SJSA1 (cell line): ENCODE results near the gene KRTAP12-4. TPM values are rescaled to one million over a fixed set of nuclear protein-coding genes. Genes with fewer than 3 reads are reported as not detected.
"Not testable (repeated sequence)": the region's sequence is repeated elsewhere in the genome, so short reads cannot be mapped to it uniquely, and the experiment has no call there.

Experiments used
- DNase-seq, 2 experiments: peaks; one replicate each; pipeline ENCODE4 v3.0.0-alpha.2; 2015 to 2020; ENCODE audit warnings: low spot score in 2 of 2, low read depth in 1 of 2
- H3K27ac ChIP-seq: fragments of 250-450 bp; sonication (Bioruptor Pico); 2 replicates; pipeline ENCODE4 v1.5.1; 2020; ENCODE audit warnings: mild to moderate bottlenecking, moderate library complexity
- H3K27me3 ChIP-seq: fragments of 250-450 bp; sonication (Bioruptor Pico); replicated peaks from 2 replicates; pipeline ENCODE4 v1.5.1; 2020; ENCODE audit warnings: mild to moderate bottlenecking, moderate library complexity
- H3K36me3 ChIP-seq: fragments of 250-450 bp; sonication (Bioruptor Pico); 2 replicates; pipeline ENCODE4 v1.5.1; 2020; ENCODE audit warnings: mild to moderate bottlenecking
- H3K4me1 ChIP-seq: fragments of 250-450 bp; sonication (Bioruptor Pico); replicated peaks from 2 replicates; pipeline ENCODE4 v1.6.1; 2021; ENCODE audit warnings: mild to moderate bottlenecking
- H3K4me3 ChIP-seq: fragments of 250-450 bp; sonication (Bioruptor Pico); 2 replicates; pipeline ENCODE4 v1.5.1; 2020; ENCODE audit warnings: mild to moderate bottlenecking
- H3K9me3 ChIP-seq: fragments of 250-450 bp; sonication (Bioruptor Pico); replicated peaks from 2 replicates; pipeline ENCODE4 v1.5.1; 2020; ENCODE audit warnings: mild to moderate bottlenecking
- total RNA-seq: library from RNA; depleted of rRNA; stranded (reverse); fragments of >200 nt; shearing (Covaris generic); gene quantifications from 2 replicates; pipeline ENCODE4 v1.2.3, GENCODE V29; 2014; rRNA removed

The KRTAP12-4 gene
- total RNA-seq, 1 experiment from 2014 or later = not detected

- no peak for DNase-seq
- no peaks in the 10 kb centered on the region for H3K4me1 ChIP-seq
- peaks cover 9% of the 10 kb centered on the region; the same call in 1 of the 2 replicates for H3K27me3 ChIP-seq
- H3K4me3 ChIP-seq = no peak within 1 kb of the TSS
- no peak within 1 kb of the TSS for H3K27ac ChIP-seq
- H3K9me3 ChIP-seq = peaks cover 7% of the 10 kb centered on the region
- H3K36me3 ChIP-seq = no peaks in the 10 kb centered on the region
Measured at GRCh38 chr21:44612029-44612486, 42.4 kb downstream of the KRTAP12-4 start, which contains the start of gene KRTAP10-8. Gene KRTAP10-8, plus strand, starts transcription at chr21:44612079. Its CDS starts 22 bp downstream, at chr21:44612101.

- H3K9me3 ChIP-seq = peaks cover 7% of the 10 kb centered on the region
- no peak overlapping the region for H3K27ac ChIP-seq
- H3K4me3 ChIP-seq = no peak overlapping the region
- DNase-seq = no peak
- H3K27me3 ChIP-seq = peaks cover 9% of the 10 kb centered on the region; the same call in 1 of the 2 replicates
- no peaks in the 10 kb centered on the region for H3K36me3 ChIP-seq
- H3K4me1 ChIP-seq = no peaks in the 10 kb centered on the region
Measured at GRCh38 chr21:44611551-44611950, 42.9 kb downstream of the KRTAP12-4 start.

GRCh38 chr21:44610157-44610843, 44.2 kb downstream of the KRTAP12-4 start:
- not testable (repeated sequence) for H3K27me3 ChIP-seq, H3K27ac ChIP-seq, H3K9me3 ChIP-seq, H3K4me1 ChIP-seq, H3K4me3 ChIP-seq, DNase-seq, H3K36me3 ChIP-seq

- Histone ChIP-seq H3K4me1 (no peaks in the 10 kb centered on the region), H3K27ac (no peak overlapping the region), H3K27me3 (peaks cover 10% of the 10 kb centered on the region; the same call in 1 of the 2 replicates), H3K36me3 (no peaks in the 10 kb centered on the region), H3K4me3 (no peak overlapping the region), H3K9me3 (peaks cover 7% of the 10 kb centered on the region)
- DNase-seq = no peak
Measured at GRCh38 chr21:44609193-44609592, 45.3 kb downstream of the KRTAP12-4 start.

GRCh38 chr21:44606495-44606894, 48.0 kb downstream of the KRTAP12-4 start:
- Histone ChIP-seq H3K4me1 (no peaks in the 10 kb centered on the region), H3K4me3 (no peak overlapping the region), H3K36me3 (no peaks in the 10 kb centered on the region), H3K27ac (no peak overlapping the region), H3K27me3 (peaks cover 11% of the 10 kb centered on the region; the same call in 1 of the 2 replicates), H3K9me3 (peaks cover 7% of the 10 kb centered on the region)
- peak in 1 of 2 experiments; percentile 14 for DNase-seq

Other genes with a start within 250 kb of the KRTAP12-4 start
- gene LRRC3, start 199.1 kb downstream of the KRTAP12-4 start, total RNA-seq = 1.6 and 3.0 TPM in 2 replicates
- not detected in 2 replicates for gene KRTAP10-1, start 114.5 kb downstream of the KRTAP12-4 start, total RNA-seq
- gene KRTAP10-2, start 103.2 kb downstream of the KRTAP12-4 start, total RNA-seq = not detected in 2 replicates
- gene KRTAP10-3, start 95.9 kb downstream of the KRTAP12-4 start, total RNA-seq = not detected in 2 replicates
- gene KRTAP10-4, start 80.9 kb downstream of the KRTAP12-4 start, total RNA-seq = not detected in 2 replicates
- gene KRTAP10-5, start 74.1 kb downstream of the KRTAP12-4 start, total RNA-seq = not detected in 2 replicates
- not detected in 2 replicates for gene KRTAP10-6, start 62.2 kb downstream of the KRTAP12-4 start, total RNA-seq
- gene KRTAP10-7, start 54.1 kb downstream of the KRTAP12-4 start, total RNA-seq = not detected in 2 replicates
- not detected in 2 replicates for gene KRTAP10-8, start 42.6 kb downstream of the KRTAP12-4 start, total RNA-seq
- not detected in 2 replicates for gene KRTAP10-9, start 27.6 kb downstream of the KRTAP12-4 start, total RNA-seq
- not detected in 2 replicates for gene KRTAP10-10, start 17.3 kb downstream of the KRTAP12-4 start, total RNA-seq
- not detected in 2 replicates for gene KRTAP10-11, start 8.2 kb downstream of the KRTAP12-4 start, total RNA-seq
- not detected in 2 replicates for gene KRTAP12-3, start 3.3 kb upstream of the KRTAP12-4 start, total RNA-seq
- not detected in 2 replicates for gene KRTAP12-2, start 12.3 kb upstream of the KRTAP12-4 start, total RNA-seq
- not detected in 2 replicates for gene KRTAP12-1, start 27.5 kb upstream of the KRTAP12-4 start, total RNA-seq
- not detected in 2 replicates for gene KRTAP10-12, start 42.5 kb upstream of the KRTAP12-4 start, total RNA-seq
- gene TSPEAR, start 56.9 kb upstream of the KRTAP12-4 start, total RNA-seq = not detected in 2 replicates
- 74.7 and 110 TPM in 2 replicates for gene UBE2G2, start 147.2 kb upstream of the KRTAP12-4 start, total RNA-seq
- gene SUMO3, start 163.4 kb upstream of the KRTAP12-4 start, total RNA-seq = 137 and 173 TPM in 2 replicates
- gene PTTG1IP, start 219.0 kb upstream of the KRTAP12-4 start, total RNA-seq = 403 and 590 TPM in 2 replicates